NCI-H82 treated with DMSO at 0.1 percent for 48 hours (cell line): ENCODE data around the gene PIP4P1.
"Not testable (repeated sequence)": the region's sequence is repeated elsewhere in the genome, so short reads cannot be mapped to it uniquely, and the experiment has no call there.

ENCODE experiments used
- DNase-seq: peaks from one replicate; lab custom pipeline; 2025; ENCODE audit not compliant: unreplicated experiment; lab: John Stamatoyannopoulos, UW

Gene PIP4P1

GRCh38 chr14:20477211-20477876 lies 16.1 kb upstream of the PIP4P1 start:
- DNase-seq = no peak

GRCh38 chr14:20476776-20477175 lies 15.5 kb upstream of the PIP4P1 start:
- no peak for DNase-seq

- no peak for DNase-seq
These were observed 11.4 kb upstream of the PIP4P1 start for GRCh38 chr14:20472536-20473169.

- no peak for DNase-seq
These were observed 9.3 kb upstream of the PIP4P1 start for GRCh38 chr14:20470603-20470901.

GRCh38 chr14:20469890-20470602 lies 8.8 kb upstream of the PIP4P1 start:
- no peak for DNase-seq

GRCh38 chr14:20469242-20469889 lies 8.1 kb upstream of the PIP4P1 start, which contains the start of gene PNP:
PNP (plus strand) TSS chr14:20469406; CDS start chr14:20469525, 119 bp downstream.
- peak; percentile 85 for DNase-seq

- DNase-seq = no peak
These were observed 7.6 kb upstream of the PIP4P1 start for GRCh38 chr14:20468764-20469241.

- DNase-seq = no peak
These were observed 593 bp downstream of the PIP4P1 start for GRCh38 chr14:20460458-20461224.

- DNase-seq = no peak
These were observed 3.0 kb downstream of the PIP4P1 start for GRCh38 chr14:20458031-20458789.

GRCh38 chr14:20456971-20457370 lies 4.3 kb downstream of the PIP4P1 start:
- no peak for DNase-seq

GRCh38 chr14:20455355-20456300 lies 5.6 kb downstream of the PIP4P1 start:
- DNase-seq = no peak

- peak; percentile 90 for DNase-seq
These were observed 6.5 kb downstream of the PIP4P1 start, which contains the start of the genes APEX1 and OSGEP for GRCh38 chr14:20454516-20455354. APEX1 (plus strand) TSS chr14:20455226; CDS start chr14:20455646, 420 bp downstream. OSGEP (minus strand) TSS chr14:20454812; CDS start chr14:20454683, 129 bp downstream.

- DNase-seq = not testable (repeated sequence)
These were observed 8.4 kb downstream of the PIP4P1 start for GRCh38 chr14:20452831-20453230.

GRCh38 chr14:20446889-20447288 lies 14.3 kb downstream of the PIP4P1 start:
- no peak for DNase-seq

- DNase-seq = not testable (repeated sequence)
These were observed 17.6 kb downstream of the PIP4P1 start for GRCh38 chr14:20443650-20444049.

GRCh38 chr14:20441461-20441860 lies 19.8 kb downstream of the PIP4P1 start:
- no peak for DNase-seq

- no peak for DNase-seq
These were observed 20.4 kb downstream of the PIP4P1 start for GRCh38 chr14:20440882-20441281.

GRCh38 chr14:20440465-20440864 lies 20.8 kb downstream of the PIP4P1 start:
- no peak for DNase-seq
